HG02981 (cell line): ENCODE results near the gene WDR27.

Source experiments
- ATAC-seq: cut with Tn5 transposase; IDR thresholded peaks from one replicate; pipeline ENCODE4 v1.9.1; 2021; ENCODE audit warnings: mild to moderate bottlenecking, moderate library complexity; ENCODE audit not compliant: unreplicated experiment

WDR27 gene

DNA sequence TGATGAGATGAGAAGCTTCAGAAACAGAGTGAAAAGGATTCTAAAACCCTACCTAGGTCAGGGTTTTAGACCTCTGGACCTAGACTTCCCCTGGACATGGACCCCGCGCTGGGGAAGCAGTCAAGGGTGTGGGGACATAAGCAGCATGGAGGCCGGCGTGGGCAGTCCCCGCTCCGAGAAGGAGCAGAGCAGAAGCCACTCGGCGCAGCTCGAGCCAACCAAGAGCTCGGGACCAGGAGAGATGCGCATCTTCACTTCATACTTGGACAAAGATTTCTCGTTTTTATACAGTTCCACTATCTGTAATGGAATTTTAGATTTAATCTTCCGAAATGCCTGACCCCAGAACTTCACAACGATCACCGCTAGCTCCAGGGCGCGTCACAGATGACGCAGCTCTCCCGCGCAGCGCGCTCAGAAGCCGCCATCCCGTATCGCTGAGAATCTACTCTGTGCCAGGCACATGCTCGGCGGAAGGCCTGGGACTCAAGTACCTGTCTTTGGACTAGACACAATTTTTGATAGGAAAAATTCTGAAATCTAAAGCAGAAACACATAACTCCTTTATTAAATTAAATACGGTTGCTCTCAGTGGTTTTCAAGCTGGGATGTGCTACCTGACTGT lies 60.3 kb downstream of the WDR27 start:
- no peak for ATAC-seq

DNA sequence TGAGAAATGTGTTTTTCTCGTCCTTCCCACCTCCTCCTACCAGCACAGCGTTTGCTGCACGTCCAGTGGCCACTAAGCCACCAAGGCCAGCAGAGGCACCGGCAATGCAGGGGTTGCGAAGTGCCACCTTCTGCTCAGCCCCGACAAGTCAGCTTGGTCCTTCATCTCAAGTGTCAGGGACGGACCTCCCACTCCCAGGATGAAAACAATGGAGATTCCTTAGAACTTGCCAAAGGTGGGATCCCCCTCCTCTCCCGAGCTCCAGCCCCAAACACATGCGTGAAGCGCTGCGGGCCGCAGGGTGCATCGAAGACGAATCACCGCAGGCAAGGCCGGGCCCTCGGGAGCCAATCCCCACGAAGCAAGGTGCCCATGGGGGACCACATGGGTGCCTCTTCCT lies 60.8 kb downstream of the WDR27 start:
- ATAC-seq = no peak

DNA sequence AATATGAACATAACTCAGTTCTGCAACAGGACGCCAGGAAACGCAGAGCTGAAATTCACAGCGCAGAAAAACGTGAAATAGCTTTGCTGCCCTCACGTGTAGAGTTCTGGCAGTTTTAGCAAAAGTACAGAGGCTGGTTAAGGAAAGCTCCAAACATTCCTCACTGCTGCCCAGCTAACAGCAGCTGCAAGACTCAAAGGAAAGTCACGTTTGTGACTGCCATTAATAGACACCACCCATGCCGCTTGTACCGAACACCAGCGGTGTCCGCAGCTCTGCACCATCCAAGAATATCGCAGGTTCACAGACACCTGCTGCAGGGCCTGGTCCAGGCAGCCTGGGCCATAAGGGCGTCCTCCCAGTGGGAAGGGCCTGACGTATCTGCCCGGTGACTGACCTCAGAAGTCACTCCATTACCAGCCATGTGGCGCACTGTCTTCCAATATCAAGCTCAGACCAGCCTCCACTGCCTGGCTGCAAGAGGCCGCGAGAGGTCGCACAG lies 61.4 kb downstream of the WDR27 start:
- ATAC-seq = no peak

DNA sequence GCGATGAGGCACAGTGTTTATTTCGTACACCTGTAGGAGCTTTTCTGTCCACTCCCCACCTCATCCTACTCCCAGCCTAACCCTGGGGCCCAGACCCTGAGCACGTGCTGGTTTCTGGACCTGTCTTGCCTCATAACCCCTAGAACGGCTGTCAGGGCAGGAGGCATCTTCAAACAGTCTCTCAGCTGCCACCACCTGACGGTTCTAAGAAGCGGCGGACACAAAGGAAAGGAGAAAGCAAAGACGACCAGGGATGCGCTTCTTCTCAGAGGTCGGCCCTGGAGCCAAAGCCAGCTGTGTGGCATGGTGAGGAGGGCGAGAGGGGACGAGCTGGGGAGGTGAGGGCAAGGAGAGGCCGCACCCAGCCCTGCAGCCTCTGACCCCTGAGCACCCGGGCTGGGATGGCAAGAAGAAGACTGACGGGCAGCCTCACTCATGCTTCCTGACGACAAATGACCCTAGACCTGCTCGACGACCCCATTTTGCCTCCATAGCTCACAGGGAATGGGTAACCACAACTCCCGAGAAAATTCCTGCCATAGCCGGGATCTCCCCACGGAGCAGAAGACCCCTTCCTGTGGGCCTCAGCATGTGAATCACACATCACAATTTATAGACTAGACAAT lies 62.1 kb downstream of the WDR27 start:
- ATAC-seq = no peak

DNA sequence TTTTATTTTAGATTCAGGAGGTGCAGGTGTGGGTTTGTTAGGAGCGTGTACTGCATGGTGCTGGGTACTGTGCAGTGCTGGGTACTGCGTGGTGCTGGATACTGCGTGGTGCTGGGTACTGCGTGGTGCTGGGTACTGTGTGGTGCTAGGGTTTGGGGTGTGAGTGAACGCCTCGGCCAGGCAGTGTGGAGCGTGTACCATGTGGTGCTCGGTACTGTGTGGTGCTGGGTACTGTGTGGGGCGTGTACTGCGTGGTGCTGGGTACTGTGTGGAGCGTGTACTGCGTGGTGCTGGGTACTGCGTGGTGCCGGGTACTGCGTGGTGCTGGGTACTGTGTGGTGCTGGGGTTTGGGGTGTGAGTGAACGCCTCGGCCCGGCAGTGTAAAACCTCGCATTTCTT lies 62.9 kb downstream of the WDR27 start:
- ATAC-seq = no peak

DNA sequence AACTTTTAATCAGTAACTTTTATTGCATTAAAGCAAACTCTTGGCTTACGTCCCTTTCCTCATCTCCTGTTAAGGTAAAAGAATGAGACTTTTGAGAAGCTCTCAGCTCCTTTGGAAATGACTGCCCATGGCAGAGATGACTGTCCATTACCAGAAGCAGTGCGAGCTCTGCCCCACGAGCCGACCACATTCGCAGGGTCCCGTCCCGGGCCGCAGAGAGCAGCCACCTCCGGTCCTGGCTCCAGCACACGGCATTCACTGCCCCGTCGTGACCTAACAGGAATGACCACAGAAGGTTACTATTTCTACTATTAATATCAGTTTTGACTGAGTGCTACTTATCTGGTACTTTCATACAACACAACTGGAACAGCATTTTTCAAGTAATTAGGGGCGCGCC lies 63.4 kb downstream of the WDR27 start:
- ATAC-seq = no peak

DNA sequence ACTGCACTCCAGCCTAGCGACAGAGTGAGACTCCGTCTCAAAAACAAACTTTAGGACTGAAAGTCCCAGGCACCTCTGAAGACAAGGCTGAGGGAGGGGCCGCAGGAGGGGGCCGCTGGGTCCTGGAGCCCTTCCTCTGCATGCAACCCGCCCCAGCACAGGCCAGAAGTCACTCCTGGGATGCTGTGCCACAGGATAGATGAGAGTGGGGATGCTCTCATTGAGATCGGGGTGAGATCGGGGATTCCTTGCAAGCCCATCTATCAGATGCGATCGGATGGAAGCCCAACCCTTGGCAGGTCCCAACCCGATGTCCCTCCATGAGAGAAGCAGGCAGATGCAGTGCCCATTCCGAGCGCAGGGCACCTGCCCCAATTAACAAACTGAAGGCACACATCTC lies 66.5 kb downstream of the WDR27 start:
- no peak for ATAC-seq

DNA sequence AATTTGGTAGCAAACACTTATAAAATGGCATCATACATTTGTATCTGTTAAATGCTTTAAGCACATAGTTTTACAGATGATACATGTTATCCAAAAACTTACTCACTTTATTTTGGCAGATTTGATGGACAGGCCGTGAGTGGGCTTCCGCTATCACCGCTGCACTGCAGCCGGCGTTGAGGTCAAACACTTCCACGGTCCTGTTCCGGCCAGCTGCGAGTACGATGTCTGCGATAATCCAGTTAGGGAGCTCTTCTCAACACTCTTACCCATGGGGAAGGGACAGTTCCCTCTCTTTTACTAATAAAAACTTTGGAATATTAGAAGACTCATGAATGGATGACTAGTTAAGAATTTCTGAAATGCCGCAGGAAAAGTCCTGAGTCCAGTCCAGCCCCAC lies 69.0 kb downstream of the WDR27 start:
- no peak for ATAC-seq

DNA sequence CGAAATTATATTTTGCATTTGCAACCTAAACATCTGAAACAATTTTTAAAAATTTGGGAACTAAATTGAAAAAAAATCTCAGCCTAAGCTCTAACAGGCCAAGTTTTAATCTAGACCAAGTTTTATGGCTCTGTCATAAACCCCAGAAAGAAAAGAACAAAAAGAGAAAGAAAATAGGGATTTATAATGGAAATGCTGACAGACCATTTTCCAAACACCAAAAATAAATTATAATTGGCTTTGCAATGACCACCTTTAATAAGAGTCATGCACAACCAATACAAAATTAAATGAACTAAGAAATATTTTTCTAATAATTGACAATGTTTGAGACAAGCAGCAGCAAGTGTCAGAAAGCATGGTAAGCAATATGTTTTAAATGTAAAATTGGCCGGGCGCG lies 72.6 kb downstream of the WDR27 start:
- ATAC-seq = no peak

DNA sequence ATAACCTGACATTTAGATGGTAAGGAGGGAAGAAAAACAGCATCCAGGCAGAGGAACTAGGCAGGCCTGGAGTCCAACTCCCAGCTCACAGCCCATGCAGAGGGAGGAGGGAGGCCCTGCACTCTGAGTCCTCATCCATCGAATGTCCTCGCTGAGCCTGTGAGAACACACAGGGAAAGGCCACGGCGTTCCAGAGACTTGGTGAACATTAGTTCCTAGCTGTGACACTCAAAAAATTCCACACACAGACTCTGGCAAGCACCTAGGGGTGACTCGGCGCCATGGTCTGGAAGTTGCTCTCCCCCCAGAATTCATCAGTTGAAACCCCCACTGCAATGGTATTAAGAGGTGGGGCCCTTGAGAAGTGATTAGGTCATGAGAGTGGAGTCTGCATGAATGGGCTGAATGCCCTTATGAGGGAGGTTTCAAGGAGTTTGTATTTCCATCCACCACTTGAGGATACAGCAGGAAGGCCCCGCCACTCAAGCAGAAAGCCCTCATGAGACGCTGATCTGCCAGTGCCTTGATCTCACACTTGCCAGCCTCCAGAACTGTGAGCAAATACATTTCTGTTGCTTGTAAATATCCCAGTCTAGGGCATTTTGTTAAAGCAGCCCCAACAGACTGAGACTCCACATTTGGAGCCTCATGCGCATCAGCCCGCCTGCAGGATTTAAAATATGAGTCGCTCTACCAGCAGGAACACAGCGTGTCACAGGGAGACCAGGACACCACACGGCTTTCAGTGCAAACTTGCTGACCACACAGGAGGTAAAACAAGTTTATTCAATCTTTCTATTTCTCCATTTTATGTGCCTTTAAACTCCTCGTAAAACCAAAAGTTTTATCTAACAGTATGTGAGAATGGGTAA lies 73.9 kb downstream of the WDR27 start:
- no peak for ATAC-seq

DNA sequence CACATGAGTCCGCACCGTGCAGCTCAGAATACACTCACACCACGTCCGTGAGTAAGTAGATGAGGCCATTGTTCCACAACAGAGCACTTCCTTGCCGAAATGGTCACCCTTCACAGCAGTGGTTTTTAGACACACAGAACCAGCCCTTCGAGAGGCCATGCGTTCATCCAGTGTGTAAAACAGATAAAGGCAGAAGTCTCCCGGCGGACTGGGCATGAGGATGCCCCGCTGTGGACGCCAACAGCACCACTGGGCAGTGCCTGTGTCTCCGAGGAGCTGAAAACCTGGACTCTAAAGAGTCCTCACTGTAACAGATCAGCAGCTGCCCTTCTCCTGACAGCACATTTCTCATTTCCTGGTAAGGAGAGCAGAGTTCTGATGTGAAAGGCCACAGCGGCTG lies 75.2 kb downstream of the WDR27 start:
- no peak for ATAC-seq

DNA sequence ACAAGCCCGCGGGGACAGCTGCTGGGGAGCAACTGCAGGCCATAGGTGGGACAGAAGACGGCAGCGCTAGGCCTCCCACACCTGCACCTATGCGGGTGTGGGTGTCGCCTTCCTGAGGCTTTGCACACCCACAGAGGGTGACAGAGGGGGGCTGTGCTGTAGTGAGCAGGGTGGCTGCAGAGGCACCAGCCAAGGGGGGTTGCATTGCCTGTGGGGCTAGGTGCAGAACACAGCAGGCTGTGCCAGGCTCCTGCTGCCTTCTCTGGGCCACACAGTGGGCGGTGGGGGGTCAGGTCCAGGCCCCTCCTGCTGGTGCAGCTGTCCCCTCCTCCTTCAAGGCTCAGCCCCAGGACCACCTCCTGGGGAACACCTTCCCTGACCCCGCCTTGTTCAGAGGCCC lies 75.7 kb downstream of the WDR27 start:
- ATAC-seq = no peak

DNA sequence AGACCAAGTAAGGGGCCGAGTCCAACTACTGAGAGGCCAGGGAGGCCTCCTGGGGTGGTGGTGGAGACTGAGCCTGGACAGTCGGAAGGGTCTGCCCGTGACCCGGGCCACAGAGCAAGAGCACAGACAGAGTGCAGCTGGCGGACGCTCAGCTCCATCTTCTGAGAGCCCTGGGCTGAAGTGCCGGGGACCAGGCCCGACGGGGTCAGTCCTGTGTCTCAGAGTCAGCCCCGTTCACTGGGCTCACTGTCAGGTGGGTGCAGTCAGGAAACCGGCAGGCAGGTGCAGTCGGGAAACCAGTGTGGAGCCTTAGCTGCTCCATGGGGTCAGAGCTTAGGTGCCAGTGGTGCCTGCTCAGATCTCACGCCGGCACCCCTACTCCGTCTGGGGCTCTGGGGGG lies 76.5 kb downstream of the WDR27 start:
- ATAC-seq = no peak

DNA sequence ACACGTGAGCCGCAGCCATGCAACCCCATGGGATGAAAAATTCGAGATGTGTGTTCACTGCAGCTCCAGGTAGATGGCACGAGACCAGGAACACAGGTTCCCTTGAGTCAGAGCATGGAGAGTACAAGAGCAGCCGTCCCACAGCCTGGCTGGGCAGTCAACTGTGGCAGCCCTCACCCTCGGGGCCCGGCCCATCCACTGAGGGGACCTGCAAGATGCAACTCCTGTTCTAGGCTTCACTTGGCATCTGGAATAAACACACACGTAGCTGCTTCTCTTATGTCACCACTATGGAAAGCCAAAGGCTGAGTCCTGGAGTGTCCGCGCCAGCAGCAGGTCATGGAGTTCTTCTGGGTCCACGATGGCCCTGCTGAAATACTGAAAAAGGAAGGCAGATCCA lies 77.0 kb downstream of the WDR27 start:
- no peak for ATAC-seq

DNA sequence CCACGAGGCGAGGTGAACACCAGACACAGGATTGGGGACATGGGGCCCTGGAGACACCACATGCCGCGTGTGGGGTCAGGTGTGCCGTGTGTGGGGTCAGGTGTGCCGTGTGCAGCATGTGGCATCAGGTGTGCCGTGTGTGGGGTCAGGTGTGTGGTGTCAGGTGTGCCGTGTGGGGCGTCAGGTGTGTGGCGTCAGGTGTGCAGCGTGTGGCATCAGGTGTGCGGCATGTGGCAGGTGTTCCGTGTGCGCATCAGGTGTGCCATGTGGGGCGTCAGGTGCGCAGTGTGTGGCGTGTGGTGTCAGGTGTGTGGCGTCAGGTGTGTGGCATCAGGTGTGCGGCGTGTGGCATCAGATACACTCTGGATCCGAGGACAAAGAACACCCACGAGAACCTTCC lies 77.9 kb downstream of the WDR27 start:
- ATAC-seq = no peak

DNA sequence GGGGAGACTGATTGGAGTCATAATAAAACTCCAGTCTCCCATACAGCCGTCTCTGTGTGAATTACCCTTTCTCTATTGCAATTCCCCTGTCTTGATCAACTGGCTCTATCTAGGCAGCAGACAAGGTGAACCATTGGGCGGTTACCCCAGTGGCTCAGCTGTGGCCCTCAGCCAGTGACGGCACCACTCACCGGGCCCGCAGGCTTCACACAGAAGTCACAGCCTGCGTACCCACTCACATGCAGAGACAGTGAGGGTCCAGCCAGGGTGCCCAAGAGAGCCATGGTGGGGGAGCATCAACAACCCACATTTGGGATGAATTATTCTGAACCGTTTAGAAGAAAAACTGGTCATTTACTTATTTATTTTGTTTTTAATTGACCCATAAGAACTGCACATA lies 78.5 kb downstream of the WDR27 start:
- ATAC-seq = no peak

DNA sequence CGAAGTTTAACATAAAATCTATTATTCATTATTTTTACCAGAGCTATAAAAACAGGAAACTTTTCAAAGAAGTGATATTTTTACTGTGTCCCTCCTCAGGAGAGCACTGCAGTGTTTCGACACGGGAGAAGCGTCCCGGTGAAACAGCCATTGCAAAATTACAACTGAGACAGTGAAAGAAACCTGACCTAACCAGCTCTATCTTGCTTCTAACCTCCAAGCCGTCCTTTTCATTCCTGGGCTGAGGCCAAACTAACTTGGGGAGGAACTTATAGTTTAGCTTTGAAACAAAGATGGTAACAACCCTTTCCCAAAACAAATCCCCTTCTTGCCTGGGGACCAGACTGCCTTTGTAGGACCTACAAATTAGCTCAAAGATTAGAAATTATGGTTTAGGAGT lies 79.2 kb downstream of the WDR27 start:
- ATAC-seq = no peak

DNA sequence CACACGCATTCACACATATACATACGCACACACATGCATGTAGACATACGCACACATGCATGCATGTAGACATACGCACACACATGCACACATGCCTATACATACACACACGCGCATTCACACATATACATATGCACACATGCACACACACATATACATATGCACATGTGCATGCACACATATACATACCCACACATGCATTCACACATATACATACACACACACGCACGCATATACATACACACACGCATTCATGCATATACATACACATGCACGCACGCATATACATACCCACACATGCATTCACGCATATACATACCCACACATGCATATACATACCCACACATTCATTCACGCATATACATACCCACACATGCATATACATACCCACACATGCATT lies 80.5 kb downstream of the WDR27 start:
- no peak for ATAC-seq

DNA sequence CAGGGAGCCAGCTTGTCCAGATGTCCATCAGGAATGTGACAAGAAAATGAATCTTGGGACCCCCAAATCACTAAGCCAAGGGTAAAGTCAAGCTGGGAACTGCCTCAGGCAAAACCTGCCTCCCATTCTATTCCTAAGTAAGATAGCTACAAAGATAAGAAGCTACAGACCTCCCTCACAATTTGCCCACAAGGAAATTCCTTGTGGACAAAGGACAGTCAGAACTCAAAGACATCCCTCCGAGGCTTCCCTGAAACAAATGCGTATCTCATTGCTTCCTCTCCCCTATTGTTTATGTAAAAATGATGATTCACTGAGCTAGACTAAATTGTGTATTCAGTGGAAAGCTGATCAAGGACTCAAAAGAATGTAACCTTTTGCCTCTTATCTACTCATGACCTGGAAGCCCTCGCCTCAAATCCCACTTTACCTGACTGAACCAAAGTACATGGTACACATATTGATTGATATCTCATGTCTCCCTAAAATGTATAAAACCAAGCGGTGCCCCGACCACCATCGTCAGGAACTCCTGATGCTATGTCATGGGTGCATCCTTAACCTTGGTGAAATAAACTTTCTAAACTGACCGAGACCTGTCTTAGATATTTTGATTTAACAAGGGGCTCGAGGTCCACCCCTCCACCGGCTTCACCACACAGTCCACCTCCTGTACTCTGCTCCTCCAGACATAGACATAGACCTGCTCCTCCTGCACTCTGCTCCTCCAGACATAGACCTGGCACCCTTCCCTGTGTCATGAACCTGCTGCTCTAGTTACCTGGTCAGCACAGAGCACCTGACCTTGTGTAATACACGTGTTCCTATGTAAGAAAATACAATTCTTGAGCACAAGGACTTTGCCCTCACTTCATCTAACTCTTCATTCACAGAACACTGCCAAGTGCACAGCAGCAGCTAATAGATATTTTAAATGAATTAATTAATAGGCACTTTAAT lies 81.4 kb downstream of the WDR27 start:
- no peak for ATAC-seq

DNA sequence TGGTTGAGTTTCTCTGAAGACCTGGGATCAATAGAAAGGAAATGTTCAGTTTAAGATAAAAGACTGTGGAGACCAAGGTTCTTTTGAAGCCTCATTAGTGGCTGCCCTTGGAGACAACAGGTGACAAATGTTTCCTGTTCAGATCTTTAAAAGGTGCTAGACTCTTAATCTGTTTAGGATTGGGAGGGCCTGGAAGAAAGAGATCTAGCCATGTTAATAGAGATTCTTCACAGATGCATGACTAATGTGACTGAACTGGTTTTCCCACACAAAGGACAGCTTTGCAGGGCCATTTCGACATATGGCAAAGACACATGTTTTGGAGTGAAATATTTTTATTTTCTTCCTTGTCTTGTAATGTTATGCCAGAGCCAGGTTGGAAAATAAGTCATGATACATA lies 82.2 kb downstream of the WDR27 start:
- ATAC-seq = no peak
